Effector memory CD4-positive, alpha-beta T cell (primary cell): ENCODE results near the gene NDUFS4.
"Not testable (repeated sequence)": the region's sequence is repeated elsewhere in the genome, so short reads cannot be mapped to it uniquely, and the experiment has no call there.

Source experiments
- DNase-seq, 3 donors: peaks; one replicate each; pipeline ENCODE4 v3.0.0-alpha.2; 2020
- H3K27ac ChIP-seq: 2 replicates; pipeline ENCODE4 v1.7.0; 2013; ENCODE audit warnings: mild to moderate bottlenecking, low read length, moderate library complexity; ENCODE audit not compliant: insufficient read depth, poor library complexity, severe bottlenecking
- H3K27me3 ChIP-seq: replicated peaks from 2 replicates; pipeline ENCODE4 v1.7.0; 2013; ENCODE audit warnings: mild to moderate bottlenecking, low read length; ENCODE audit not compliant: insufficient read depth, control insufficient read depth, poor library complexity, severe bottlenecking
- H3K36me3 ChIP-seq: 2 replicates; pipeline ENCODE4 v1.7.0; 2013; ENCODE audit warnings: mild to moderate bottlenecking, low read length, moderate library complexity; ENCODE audit not compliant: control insufficient read depth, insufficient read depth
- H3K4me1 ChIP-seq: 2 replicates; pipeline ENCODE4 v1.7.0; 2013; ENCODE audit warnings: low read length, mild to moderate bottlenecking; ENCODE audit not compliant: control insufficient read depth, insufficient read depth, poor library complexity, severe bottlenecking
- H3K4me3 ChIP-seq: 2 replicates; pipeline ENCODE4 v1.7.0; 2013; ENCODE audit warnings: low read length, low read depth, mild to moderate bottlenecking; ENCODE audit not compliant: insufficient read depth, poor library complexity, severe bottlenecking
- H3K9me3 ChIP-seq: 2 replicates; pipeline ENCODE4 v1.7.0; 2013; ENCODE audit warnings: mild to moderate bottlenecking, low read length, moderate library complexity; ENCODE audit not compliant: control insufficient read depth

The NDUFS4 gene

DNA sequence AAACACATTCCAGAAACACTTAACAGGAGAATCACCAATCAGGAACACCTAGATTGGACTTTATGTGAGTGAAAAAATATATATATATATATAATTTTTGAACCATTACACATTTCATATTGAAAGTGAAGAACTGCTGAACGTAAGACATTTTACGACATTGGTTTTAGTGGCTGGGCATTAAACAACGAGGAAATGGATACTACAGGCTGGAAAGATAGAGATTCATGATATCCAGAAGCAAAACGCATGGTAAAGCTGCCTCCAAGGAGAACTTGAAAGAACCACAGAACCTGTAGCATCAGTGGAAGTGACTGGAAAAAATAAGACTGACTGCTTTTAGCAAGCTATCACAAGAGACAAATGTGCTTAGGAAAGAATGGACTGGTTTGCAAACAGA lies 13.2 kb upstream of the NDUFS4 start:
- no peak for DNase-seq
- Histone ChIP-seq H3K27ac (no peak overlapping the region), H3K27me3 (no peaks in the 10 kb centered on the region), H3K9me3 (no peaks in the 10 kb centered on the region), H3K4me1 (no peaks in the 10 kb centered on the region), H3K4me3 (no peak overlapping the region), H3K36me3 (no peaks in the 10 kb centered on the region)

DNA sequence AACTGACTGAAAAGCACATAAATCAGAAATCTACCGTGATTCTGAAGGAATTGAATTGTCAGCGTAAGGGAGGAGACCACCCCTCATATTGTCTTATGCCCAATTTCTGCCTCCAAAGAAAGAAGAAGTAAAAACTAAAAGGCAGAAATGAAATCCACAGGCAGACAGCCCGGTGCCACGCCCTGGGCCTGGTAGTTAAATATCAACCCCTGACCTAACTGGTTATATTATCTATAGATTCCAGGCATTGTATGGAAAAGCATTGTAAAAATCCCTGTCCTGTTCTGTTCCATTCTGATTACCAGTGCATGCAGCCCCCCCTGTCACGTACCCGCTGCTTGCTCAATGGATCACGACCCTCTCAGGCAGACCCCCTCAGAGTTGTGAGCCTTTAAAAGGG lies 11.9 kb upstream of the NDUFS4 start:
- not testable (repeated sequence) for H3K27ac ChIP-seq, H3K9me3 ChIP-seq, H3K27me3 ChIP-seq, DNase-seq, H3K4me3 ChIP-seq, H3K4me1 ChIP-seq, H3K36me3 ChIP-seq

DNA sequence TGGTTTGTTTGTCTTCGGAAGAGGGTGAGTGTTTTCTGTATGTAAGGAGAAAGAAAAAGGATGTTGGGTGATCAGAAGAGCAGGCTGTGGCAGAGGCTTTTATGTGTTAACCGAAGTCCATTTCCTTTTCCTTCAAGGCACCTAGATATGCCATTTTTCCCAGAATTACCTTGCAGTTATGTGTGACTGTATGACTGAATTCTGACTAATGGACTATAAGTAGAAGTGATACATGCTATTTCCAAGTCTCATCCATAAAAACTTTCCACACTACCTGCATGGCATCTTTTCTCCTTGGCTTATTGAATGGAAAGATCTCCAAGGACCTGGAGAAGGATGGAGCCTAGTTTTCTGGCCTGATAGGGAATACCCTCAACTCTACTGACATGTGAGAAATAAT lies 10.6 kb upstream of the NDUFS4 start:
- Histone ChIP-seq H3K36me3 (no peaks in the 10 kb centered on the region), H3K4me1 (no peaks in the 10 kb centered on the region), H3K27ac (no peak overlapping the region), H3K27me3 (no peaks in the 10 kb centered on the region), H3K4me3 (no peak overlapping the region), H3K9me3 (no peaks in the 10 kb centered on the region)
- no peak for DNase-seq

DNA sequence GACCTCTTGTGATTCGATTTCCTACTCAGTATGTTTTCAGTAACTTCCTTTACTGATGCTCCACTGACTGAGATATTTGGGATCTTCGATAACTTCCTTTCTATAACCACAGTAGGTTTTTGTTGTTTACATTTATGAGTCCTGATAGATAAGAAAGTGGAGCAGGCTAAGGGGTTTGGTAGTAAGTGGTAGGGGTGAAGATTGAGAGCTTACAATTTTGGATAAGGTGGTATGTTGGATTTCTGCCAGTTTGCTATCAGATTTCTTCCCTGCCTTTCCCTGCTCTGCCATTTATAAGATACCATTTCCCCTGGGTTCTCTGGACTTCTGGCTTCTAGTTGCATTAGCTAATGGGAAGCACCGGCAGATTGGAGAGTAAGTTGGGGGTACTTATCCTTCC lies 7.9 kb upstream of the NDUFS4 start:
- no peak for DNase-seq
- no peaks in the 10 kb centered on the region for H3K9me3 ChIP-seq
- no peaks in the 10 kb centered on the region for H3K4me1 ChIP-seq
- no peaks in the 10 kb centered on the region for H3K27me3 ChIP-seq
- no peak overlapping the region for H3K27ac ChIP-seq
- H3K36me3 ChIP-seq = no peaks in the 10 kb centered on the region
- H3K4me3 ChIP-seq = no peak overlapping the region

DNA sequence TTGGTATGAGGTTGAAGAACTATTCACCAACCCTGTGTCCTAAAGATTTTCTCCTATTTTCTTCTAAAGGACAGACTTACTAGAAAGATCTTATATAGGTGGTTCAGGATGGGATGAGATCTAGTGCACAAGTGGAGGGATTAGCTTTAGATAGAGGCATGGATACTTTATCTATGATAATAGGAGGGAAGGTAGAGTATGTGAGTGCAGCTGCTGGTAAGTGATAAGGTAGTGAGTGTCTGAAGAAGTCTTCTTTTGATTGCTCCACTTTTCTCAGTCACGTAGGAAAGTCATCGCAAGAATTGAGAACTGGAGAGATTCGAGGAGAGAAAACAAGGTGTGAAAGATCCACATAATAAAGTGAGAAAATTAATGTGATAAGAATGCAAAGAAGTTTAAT lies 6.0 kb upstream of the NDUFS4 start:
- H3K4me3 ChIP-seq = no peak overlapping the region
- no peaks in the 10 kb centered on the region for H3K4me1 ChIP-seq
- H3K9me3 ChIP-seq = no peaks in the 10 kb centered on the region
- H3K27ac ChIP-seq = no peak overlapping the region
- no peak for DNase-seq
- no peaks in the 10 kb centered on the region for H3K36me3 ChIP-seq
- H3K27me3 ChIP-seq = no peaks in the 10 kb centered on the region

DNA sequence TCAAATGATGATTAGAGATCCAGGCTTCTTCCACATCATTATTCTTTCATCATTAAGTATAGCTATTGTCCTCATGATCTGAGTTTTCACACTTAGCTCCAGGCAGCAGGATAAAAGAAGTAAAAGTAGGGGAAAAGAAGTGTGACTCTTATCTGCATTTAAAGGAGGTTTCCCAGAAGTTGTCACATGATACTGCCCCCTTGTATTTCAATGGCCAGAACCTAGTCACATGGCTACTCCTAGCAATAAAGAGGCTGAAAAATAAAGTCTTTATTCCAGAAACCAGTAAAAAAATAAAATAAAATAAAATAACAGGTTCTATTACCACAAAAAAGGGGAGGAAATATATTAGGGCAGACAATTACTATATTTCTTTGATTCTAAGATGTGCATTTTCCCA lies 5.3 kb upstream of the NDUFS4 start:
- no peak overlapping the region for H3K27ac ChIP-seq
- no peaks in the 10 kb centered on the region for H3K36me3 ChIP-seq
- H3K9me3 ChIP-seq = no peaks in the 10 kb centered on the region
- H3K27me3 ChIP-seq = no peaks in the 10 kb centered on the region
- no peak for DNase-seq
- no peak overlapping the region for H3K4me3 ChIP-seq
- H3K4me1 ChIP-seq = no peaks in the 10 kb centered on the region

DNA sequence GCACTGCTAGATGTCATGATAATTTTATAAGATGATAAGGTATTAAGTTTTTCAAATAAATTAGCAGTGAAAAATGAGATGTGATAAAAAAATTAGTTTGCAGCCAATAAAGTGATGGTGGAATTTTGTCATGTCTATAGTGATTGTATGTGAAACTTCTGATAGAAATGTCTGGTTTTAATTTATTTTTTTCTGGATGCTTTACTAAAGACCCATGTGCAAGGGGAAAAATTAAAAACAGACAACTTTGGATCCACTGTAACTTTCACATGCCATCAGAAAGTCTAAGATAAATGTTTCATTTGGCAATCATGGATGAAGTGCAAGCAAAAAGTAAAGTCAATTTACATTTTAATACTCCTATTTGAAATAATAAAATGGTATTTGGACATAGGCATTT lies 4.4 kb upstream of the NDUFS4 start:
- H3K4me1 ChIP-seq = no peaks in the 10 kb centered on the region
- DNase-seq = no peak
- H3K27ac ChIP-seq = no peak overlapping the region
- no peaks in the 10 kb centered on the region for H3K9me3 ChIP-seq
- H3K4me3 ChIP-seq = no peak overlapping the region
- H3K36me3 ChIP-seq = no peaks in the 10 kb centered on the region
- H3K27me3 ChIP-seq = no peaks in the 10 kb centered on the region

DNA sequence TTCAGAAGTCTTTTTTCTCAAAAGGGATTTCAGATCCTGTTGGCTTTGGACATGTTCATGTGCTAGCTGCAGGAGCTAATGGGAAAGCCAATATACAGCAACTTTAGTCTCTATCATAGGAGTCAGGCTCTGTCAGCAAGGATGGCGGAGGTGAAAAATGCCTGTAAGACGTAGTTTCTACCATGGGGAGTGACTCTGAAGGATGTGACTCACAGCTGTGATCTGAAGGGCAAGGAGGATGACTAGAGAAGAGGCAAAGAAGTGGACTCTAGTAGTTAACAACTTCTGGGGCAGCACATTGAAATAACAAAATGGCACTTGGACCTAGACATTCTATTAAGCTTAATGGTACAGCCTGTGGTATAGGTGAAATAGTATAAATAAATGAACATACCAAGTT lies 3.1 kb upstream of the NDUFS4 start:
- no peak for DNase-seq
- H3K4me3 ChIP-seq = no peak overlapping the region
- H3K27ac ChIP-seq = no peak overlapping the region
- peaks cover 9% of the 10 kb centered on the region for H3K4me1 ChIP-seq
- H3K9me3 ChIP-seq = no peaks in the 10 kb centered on the region
- no peaks in the 10 kb centered on the region for H3K27me3 ChIP-seq
- no peaks in the 10 kb centered on the region for H3K36me3 ChIP-seq

DNA sequence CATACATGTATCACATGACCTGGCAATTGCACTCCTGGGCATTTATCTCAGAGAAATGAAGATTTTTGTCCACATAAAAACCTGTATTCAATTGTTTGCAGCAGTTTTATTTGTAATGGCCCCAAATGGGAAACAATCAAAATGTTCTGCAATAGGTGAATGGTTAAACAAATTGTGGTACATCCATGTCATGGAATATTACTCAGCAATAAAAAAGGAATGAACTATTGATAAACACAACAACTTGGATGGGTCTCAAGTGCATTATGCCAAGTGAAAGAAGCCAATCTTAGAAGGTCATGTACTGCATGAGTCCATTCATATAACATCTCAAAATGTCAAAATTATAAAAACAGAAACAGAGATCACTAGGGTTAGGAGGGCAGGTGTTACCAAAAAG lies 1.5 kb upstream of the NDUFS4 start:
- H3K4me3 ChIP-seq = no peak overlapping the region
- H3K27me3 ChIP-seq = no peaks in the 10 kb centered on the region
- peaks cover 9% of the 10 kb centered on the region for H3K4me1 ChIP-seq
- no peak for DNase-seq
- H3K9me3 ChIP-seq = no peaks in the 10 kb centered on the region
- no peaks in the 10 kb centered on the region for H3K36me3 ChIP-seq
- H3K27ac ChIP-seq = no peak overlapping the region

DNA sequence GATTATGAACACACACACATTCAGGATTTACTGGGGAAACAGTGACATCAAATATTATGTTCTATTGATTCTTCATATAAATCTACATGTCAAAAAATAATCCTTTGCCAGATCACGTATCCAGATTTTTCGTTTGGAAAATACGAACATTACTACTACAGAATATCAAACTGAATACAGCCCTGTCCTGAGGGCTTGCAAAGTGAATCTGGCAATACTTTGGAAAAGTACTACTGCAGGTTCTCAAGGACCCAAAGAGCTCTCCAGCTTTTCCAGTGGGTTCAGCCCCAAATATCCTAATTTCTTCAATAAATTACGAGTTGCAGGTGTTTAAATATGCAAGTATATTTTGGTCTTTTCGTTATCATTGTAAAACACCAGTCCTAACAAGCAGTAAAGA lies 411 bp upstream of the NDUFS4 start:
- H3K27me3 ChIP-seq = no peaks in the 10 kb centered on the region
- H3K4me3 ChIP-seq = peak overlapping the region; percentile 97
- H3K4me1 ChIP-seq = peaks cover 9% of the 10 kb centered on the region
- H3K27ac ChIP-seq = peak overlapping the region; percentile 62
- no peak for DNase-seq
- peaks cover 3% of the 10 kb centered on the region for H3K36me3 ChIP-seq
- H3K9me3 ChIP-seq = no peaks in the 10 kb centered on the region

DNA sequence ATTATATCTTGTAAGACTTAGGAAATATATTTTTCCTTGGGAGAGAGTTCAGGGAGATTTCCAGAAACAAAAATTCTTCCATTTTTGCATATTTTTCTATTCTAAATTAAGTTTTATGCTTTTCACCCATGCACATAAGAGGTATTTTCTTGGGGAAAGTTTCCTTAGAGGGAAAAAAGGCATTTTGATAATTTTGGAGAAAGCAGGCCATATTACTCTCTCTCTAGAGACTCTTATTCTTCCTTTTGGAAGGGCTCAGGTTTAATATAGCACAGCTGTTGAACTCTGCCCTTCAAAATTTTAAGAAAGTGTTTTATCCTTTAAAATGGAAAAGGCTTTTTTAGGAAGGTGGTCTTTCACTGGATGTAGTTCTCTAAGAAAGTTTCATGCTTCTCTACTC lies 8.0 kb downstream of the NDUFS4 start:
- Histone ChIP-seq H3K9me3 (no peaks in the 10 kb centered on the region), H3K4me3 (no peak overlapping the region), H3K27ac (no peak overlapping the region), H3K36me3 (peaks cover 3% of the 10 kb centered on the region), H3K27me3 (no peaks in the 10 kb centered on the region), H3K4me1 (peaks cover 3% of the 10 kb centered on the region)
- no peak for DNase-seq
